HG03354 (cell line): ENCODE results near the gene FRMD5.
"Not testable (repeated sequence)": the region's sequence is repeated elsewhere in the genome, so short reads cannot be mapped to it uniquely, and the experiment has no call there.

Experiments used
- ATAC-seq: cut with Tn5 transposase; IDR thresholded peaks from one replicate; pipeline ENCODE4 v1.9.1; 2021; ENCODE audit warnings: mild to moderate bottlenecking; ENCODE audit not compliant: unreplicated experiment, poor library complexity, severe bottlenecking

Gene FRMD5

DNA sequence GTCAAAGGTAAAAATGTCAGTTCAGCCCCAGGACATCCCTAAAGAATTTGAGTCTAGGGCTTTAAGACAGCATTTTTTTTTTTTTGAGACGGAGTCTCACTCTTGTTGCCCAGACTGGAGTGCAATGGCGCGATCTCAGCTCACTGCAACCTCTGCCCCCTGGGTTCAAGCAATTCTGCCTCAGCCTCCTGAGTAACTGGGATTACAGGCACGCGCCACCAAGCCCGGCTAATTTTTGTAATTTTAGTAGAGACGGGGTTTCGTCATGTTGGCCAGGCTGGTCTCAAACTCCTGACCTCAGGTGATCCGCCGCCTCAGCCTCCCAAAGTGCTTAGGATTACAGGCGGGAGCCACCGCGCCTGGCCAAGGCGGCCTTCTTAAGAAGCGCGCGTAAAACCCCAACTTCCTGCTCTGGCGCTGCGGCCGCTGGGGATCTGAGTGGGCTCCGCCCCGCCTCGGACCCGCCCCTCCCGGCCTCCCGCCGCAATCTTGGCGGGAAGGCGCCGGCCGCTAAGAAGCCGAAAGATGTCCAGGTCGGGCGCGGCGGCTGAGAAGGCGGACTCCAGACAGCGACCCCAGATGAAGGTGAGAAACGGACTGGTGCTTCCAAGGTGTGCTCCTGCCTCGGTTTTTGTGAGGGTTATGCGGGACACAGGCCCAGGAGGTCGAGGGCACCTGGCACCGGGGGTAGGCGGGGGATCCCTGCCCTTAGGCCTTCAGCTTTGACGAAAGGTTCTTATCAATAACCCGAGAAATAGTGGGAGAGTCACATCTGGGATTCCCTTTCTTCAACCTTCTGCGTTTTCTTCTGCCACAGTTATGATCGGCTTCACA lies 368.3 kb downstream of the FRMD5 start, which contains the start of gene WDR76:
Gene WDR76 (plus strand): TSS at position 495 of the 834 bp plus-strand sequence. CDS start 31 bp downstream, at position 526.
- ATAC-seq, result peak; percentile 67

DNA sequence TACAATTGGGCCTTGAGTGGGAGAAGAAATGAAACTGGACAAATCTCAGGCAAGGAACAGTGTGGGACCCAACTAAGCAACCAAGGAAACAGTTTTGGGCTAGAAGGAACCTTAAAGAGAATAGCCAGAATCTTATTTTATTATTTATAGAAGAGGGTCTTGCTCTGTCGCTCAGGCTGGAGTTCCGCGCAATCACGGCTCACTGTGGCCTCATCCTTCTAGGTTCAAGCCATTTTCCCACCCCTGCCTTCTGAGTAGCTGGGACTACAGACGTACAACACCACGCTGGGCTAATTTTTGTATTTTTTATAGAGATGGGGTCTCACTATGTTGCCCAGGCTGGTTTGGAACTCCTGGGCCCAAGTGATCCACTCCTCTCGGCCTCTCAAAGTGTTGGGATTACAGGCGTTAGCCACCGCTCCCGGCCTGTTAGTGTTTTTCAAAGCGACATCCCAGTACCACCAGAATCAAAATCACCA lies 369.0 kb downstream of the FRMD5 start:
- no peak for ATAC-seq

DNA sequence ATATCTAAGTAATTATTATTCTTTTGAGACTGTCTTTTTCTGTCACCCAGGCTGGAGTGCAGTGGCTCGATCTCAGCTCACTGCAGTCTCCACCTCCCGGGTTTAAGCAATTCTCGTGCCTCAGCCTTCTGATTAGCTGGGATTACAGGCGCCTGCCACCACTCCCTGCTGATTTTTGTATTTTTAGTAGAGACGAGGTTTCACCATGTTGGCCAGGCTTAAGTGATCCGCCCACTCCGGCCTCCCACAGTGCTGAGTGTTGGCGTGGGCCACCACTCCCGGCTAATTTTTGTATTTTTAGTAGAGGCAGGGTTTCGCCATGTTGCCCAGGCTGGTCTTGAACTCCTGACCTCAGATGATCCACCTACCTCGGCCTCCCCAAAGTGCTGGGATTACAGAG lies 369.8 kb downstream of the FRMD5 start:
- not testable (repeated sequence) for ATAC-seq

DNA sequence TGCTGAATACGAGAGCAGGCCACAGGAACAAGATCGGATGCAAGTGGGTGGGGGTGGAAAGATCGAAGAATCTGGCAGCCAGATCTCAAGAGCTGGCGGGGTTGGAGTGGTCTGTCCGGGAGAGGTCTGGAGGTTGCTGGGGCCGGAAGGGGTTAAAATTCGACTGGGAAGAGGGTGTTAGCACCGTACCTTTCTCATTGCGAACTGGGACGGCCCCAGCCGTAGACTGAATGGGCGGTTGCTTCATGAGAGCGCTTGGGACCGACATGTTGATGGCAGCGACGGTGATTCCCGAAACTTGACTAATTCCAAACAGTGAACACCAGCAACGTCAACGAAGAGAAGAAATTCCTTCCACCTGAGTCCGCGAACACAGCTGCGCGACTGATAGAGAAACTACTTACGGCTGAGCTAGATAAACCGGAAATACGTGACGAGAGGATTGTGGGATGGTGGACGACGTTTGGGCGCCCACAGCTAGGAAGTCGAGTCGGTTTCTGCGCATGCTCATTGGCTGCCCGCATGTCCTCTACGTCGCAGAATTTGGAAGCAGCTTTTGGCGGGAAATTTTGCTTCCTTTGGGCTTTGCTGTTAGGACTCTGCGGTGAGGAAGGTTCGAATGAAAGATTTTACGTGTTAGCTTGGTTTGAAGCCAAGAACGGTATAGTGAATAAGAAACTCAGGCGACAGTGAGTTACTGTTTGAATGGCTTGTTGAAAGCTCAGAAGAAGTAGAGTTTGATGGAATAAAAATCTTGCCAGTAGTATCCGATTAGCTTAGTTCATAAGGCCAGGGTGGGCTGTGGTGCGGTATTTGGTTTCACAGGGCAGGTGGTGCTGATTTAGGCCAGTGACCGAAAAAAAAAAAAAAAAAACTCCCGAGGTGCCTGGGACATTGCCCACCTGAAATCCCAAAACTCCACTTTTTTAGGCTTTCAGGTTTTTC lies 370.5 kb downstream of the FRMD5 start, which contains the start of gene MFAP1:
Gene MFAP1 (minus strand): TSS at position 389 of the 945 bp plus-strand sequence. CDS start 121 bp downstream, at position 268.
- ATAC-seq, result peak; percentile 82

DNA sequence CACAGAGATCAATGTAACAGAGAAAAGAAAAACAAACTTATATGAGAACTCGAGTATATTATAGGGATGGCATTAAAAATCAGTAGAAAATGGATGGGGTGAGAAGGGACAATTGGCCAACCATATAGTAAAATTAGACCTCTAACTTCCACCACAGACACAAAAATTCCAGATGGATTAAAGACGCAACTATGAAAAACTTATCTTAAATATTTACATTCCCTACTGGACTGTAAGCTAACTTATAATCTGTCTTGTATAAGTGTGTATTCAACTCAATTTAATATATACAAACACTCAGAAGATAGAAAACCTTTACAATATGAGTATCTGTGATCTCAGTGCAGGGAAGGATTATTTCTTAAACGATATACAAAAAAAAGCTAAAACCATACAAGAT lies 373.6 kb downstream of the FRMD5 start:
- no peak for ATAC-seq
